Left colon (tissue), 2 donors: Measurements from ENCODE around the gene IL1RAPL2. TPM values are rescaled to one million over a fixed set of nuclear protein-coding genes. Genes with fewer than 3 reads are reported as not detected.
"Not testable (repeated sequence)": the region's sequence is repeated elsewhere in the genome, so short reads cannot be mapped to it uniquely, and the experiment has no call there.

ENCODE experiments used
- ATAC-seq: fragments of 200-7000 bp; cut with Tn5 transposase; one replicate; pipeline ENCODE4 v1.9.1; 2020; ENCODE audit warnings: mild to moderate bottlenecking, moderate library complexity
- DNase-seq, 2 donors: peaks; one replicate each; pipeline ENCODE4 v3.0.0-alpha.2; 2020
- intact Hi-C, 2 donors: fragments of 100-400 bp; cut with DNase I in 1 of 2; cut with micrococcal nuclease in 1 of 2; formaldehyde crosslinking; loops; one replicate each; pipeline versions ENCODE4 v1.11.2 to v1.14.0; 2022; cut with DNase I, micrococcal nuclease
- long read RNA-seq: library from polyadenylated mRNA; unstranded; transcript quantifications from one replicate; pipeline ENCODE4 v2.0.0, GENCODE V29; 2021
- total RNA-seq, 2 donors: library from RNA; stranded (reverse); fragmentation: NEBNext Ultra II Directional; extraction: Animal tissue kit (Norgen Biotek cat#: 25700); gene quantifications; one replicate each; pipeline ENCODE4 v1.2.1, GENCODE V29; 2021
- donor health status: DM: no; HTN: no; CAD: no.
- donor health status: DM: yes; HTN: yes; CAD: no.

The IL1RAPL2 gene
- total RNA-seq, result not detected
- long read RNA-seq, result 0 reads

DNA sequence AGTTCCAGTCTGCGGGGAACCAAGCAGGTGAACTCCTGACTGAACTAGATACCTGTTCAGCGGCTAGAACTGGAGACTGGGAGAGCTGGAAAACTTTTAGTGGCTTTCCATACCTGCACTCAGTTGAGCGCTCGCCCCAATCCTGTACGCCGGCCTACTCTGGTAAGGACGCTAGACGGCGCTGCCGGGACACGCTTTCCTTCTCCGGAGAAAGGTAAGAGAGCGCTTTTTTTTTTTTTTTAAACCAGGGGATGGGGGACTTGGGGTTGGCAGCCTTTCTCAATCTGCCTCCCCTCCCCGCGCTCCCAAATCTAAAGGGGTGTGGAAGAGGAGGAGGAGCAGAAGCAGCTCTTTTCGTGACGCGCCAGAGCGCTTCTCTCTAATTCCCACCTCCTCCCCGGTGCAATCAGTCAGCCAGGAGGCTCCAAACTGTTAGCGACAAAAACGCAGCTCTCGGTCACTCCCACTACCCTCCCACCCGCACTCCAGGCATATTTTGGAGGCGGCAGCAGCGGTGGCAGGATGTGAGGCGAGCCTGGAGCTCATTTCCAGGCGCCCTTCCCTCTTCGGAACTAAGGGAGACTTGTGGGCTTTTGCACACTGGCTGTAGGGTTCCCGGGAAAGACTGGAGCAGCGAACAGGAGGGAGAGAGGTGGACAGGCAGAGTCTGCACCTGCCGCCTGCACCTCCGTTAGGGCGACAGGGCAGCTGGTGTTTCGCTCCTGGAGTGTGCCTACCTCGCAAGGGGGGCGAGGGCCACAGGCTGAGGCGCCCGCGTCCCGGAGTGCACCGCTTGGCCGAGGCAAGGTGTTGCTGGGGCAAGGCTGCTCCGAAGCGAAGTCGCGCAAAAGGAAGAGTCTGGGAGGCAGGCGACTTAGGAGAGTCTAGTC lies at the start of gene IL1RAPL2:
Gene IL1RAPL2, plus strand, starts transcription at position 409 of the 890 bp plus-strand sequence.
- peak in 1 of 2 donors; percentile 39 for DNase-seq

GRCh38 chrX:104522386-104522785 lies 43.6 kb upstream of the IL1RAPL2 start:
- DNase-seq (no peak), ATAC-seq (no peak)
- intact Hi-C loops, result no loop called here

More for the DNA sequence above, at the start of gene IL1RAPL2:
- intact Hi-C loops, result no loop called here
- peak; percentile 50 for ATAC-seq

DNA sequence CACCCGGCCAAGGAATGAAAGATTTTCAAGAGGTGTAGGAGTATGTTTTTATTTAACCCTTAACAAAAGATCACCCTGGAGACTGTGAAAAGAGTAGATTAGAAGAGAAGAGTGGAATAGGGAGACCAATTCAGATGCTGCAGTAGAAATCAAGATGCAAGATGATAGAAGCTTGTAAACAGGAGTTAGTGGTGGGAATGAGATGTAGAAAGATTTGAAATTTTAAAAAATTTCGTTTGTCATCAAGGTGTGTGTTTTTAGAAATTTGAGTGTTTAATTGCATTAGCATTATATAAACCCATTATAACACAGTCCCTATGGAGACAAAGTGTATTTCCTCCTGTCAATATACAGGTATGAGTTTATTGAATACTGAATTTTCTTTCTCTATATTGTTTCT lies 42.1 kb upstream of the IL1RAPL2 start:
- intact Hi-C loops, result no loop called here
- no peak for ATAC-seq

DNA sequence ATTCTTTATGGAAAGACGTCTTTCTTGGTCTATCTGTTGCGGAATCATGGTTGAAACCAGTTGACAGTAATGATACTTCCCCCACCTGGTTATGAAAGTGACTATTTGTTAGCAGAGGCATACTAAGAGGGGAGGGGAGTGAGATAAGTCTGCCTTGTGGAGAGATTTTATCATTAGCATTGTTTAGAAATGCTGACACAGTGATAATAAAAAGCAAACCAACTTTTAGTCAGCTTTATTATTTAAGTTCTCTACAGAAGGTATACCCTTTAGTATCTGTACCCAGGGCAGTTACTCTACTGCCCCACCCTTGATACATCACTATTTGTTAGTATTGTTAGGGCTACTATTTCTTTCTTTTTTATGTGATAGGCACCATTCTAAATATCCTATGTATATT lies 26.9 kb upstream of the IL1RAPL2 start:
- no peak for ATAC-seq
- no peak for DNase-seq
- intact Hi-C loops, result no loop called here

More for the DNA sequence above, 42.1 kb upstream of the IL1RAPL2 start:
- DNase-seq, result no peak

GRCh38 chrX:104542447-104542846 lies 23.6 kb upstream of the IL1RAPL2 start:
- ATAC-seq, DNase-seq, intact Hi-C loops: not testable (repeated sequence)

- intact Hi-C loops, result no loop called here
These were observed 1.7 kb upstream of the IL1RAPL2 start for GRCh38 chrX:104564335-104564734.

DNA sequence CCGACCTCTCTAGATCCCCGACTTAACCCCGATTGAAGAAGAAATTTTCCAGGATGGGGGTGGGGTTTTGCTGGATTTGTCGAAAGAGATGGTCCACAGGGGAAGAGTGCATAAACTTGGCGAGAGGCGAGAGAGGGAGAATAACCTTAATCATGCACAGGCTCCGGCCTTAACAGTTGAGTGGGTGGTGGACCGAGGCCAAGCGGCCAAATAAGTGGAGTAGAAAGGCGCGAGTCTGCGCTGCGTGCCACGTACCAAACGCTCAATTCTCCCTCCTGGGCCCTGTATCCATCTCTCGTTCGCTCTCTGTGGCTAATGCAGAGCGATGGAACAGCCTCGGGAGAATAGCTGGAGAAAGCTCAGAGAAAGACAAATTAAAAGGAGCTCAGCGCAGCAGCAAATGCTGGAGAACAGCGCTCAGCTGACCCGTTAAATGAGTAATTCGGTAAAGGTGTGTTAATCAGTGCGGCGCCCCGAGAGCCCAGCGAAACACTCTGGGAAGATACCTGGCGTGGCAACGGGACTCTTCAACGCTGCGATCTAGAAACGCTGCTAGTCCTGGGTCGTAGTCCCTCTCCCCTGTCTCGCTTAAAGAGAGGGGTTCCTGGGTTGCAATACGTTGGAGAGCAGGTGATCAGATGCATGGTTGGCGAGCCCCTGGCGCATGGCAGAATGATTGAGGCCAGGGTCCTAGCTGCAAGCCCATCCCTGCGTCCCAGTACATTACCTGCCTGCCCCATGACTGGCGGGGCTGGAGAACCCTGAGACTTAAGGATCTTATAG lies 887 bp upstream of the IL1RAPL2 start:
- ATAC-seq, result no peak
- intact Hi-C loops, result no loop called here
- no peak for DNase-seq

More at GRCh38 chrX:104564335-104564734, 1.7 kb upstream of the IL1RAPL2 start:
- no peak for DNase-seq
- ATAC-seq, result no peak

- DNase-seq, result no peak
- intact Hi-C loops, result no loop called here
- no peak for ATAC-seq
These were observed 892 bp downstream of the IL1RAPL2 start for GRCh38 chrX:104566681-104567501.

DNA sequence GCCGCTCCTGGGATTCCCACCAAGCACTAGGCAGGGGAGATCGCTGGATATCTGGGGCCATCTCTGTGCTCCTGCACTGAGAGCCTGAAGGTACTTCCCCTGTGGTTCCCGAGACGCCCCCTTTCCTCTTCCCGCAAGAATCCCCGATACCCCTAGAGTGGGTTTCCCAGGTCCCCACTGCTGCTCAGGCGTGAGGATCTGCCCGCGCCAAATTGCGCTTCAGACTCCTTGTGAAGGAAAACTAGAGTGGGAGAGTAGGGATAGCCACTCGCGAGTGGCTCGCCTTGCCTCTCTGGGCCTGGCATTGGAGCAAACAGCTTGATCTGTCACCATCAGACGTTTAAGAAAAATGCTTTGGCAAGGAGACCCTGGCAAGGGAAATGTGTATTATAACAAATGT lies 1.5 kb downstream of the IL1RAPL2 start:
- ATAC-seq, result no peak
- DNase-seq, result no peak
- intact Hi-C loops, result no loop called here

GRCh38 chrX:104568304-104568915 lies 2.4 kb downstream of the IL1RAPL2 start:
- no peak for ATAC-seq
- no peak for DNase-seq
- intact Hi-C loops, result no loop called here

DNA sequence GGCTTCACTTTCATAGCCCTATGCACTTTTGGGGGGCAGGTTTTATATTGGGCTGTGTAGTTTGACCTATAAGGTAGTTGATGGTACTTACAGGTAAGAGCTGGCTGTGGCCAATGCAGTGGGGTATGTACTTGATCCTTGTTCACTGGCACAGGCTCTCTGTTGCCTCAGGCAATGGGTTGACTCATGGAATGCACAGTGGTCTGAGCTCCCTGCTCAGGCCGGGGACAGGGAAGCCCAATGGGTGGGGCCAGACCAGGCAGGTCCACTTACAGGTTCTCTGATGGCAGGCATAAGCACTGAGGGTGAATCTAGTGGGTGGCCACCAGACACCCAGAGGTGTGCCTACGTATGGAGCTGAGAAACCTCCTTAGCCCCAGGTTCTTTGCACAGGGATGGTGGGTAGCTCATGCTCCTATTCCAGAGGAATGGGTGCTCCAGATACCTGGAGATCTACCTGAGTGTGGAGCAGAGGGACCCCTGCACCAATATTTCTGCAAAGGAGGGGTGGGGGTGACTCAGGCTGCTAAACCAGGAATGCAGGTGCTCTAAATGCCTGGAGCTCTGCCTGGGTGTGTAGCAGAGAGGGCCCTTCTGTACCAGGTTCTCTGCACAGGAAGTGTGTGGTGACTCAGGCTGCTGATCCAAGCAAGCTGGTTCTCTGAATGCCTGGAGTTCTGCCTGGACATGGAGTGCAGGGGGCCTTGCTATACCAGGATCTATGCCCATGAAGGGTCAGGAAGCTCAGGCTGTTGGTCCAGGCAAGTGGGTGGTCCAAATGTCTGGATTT lies 52.3 kb downstream of the IL1RAPL2 start:
- intact Hi-C loops, result no loop called here
- ATAC-seq (no peak), DNase-seq (no peak)

- intact Hi-C loops, result no loop called here
- ATAC-seq (no peak), DNase-seq (no peak)
These were observed 55.8 kb downstream of the IL1RAPL2 start for GRCh38 chrX:104621781-104622180.

DNA sequence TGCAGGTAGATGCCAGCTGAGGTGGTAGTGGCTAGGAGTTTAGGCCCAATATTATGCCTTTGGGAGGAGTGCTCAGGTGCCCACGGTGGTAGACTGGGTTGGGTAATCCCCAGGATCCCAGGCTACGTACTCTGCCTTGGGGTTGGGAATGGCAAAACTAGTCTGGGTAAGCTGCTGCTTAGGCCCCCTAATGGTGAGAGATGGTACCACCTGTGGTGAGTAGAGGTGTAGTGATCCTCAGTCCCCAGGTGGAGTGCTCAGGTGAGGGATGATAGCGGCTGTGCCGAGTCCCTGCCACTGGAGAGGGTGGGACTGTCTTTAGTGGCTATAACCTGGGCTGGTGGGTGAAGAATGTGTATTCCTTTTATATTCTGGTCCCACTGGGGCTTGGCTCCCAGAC lies 75.2 kb downstream of the IL1RAPL2 start:
- intact Hi-C loops, result no loop called here
- ATAC-seq (no peak), DNase-seq (no peak)

DNA sequence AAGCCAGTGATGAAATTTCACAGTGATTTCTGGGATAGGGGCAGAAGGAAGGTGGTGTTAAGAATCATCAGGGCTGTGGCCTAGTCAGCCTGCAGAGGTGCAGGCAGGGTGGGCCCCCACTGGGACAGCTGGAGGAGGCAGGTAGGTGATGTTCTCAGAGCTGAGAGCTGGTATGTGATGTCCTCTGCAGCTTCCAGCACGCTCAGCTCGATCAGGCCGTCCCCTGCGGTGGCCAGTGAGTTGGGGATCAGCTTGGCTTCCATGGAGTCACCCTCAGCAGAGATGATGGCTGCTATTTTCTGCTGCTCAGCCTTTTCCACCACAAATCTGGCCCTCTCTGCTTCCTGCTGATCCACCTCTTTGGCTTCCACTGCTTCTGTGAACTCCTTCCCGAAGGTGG lies 81.1 kb downstream of the IL1RAPL2 start:
- intact Hi-C loops, result no loop called here
- no peak for ATAC-seq
- DNase-seq, result no peak

GRCh38 chrX:104659005-104659744 lies 93.2 kb downstream of the IL1RAPL2 start:
- DNase-seq (no peak), ATAC-seq (no peak)
- intact Hi-C loops, result no loop called here

- intact Hi-C loops, result no loop called here
- ATAC-seq, result no peak
These were observed 94.1 kb downstream of the IL1RAPL2 start for GRCh38 chrX:104660092-104660491.

DNA sequence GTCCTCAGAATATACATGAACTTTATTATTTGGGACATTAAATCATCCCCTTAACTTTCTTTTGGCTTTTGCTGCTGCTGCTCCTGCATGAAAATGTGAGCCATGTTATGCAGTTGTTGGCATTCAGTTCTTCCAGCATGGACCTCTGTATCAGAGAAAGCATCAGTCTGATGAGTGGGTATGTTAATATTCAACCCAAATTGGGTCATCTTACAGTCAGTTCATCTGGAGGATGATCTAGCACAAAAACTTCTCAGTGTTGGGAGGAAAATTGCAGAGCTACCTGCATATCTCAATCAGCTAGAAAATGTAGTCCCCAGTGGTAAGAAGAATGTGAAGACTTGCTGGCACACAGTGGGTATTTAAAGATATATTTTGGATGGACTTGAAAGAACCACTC lies 96.7 kb downstream of the IL1RAPL2 start:
- no peak for ATAC-seq
- no peak for DNase-seq
- intact Hi-C loops, result no loop called here

More at GRCh38 chrX:104660092-104660491, 94.1 kb downstream of the IL1RAPL2 start:
- DNase-seq, result no peak
